ENCODE measurements around the gene NFU1.

The NFU1 gene

DNA sequence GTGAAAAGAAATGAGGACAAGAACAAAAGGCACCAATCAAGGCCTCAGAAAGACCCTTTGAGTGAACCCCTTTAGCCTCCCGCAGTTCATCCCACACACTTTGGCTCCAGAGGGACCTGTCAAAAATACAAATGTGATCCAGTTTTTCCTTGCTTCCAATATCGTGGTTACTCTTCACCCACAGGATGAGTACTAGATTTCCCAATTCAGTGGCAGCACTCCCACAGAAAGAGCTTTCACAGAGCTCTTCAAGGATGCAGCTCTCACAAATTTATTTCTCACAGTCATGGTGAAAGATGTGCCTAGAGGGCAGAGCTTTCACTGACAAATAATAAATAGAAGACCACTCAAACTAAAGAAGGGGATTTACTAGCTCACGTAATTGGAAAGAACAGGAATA is 47.2 kb downstream of the NFU1 start:
- TF ChIP-seq TAF1 (IDR thresholded peaks at IDR 0.05; ENCODE audit: borderline replicate concordance, insufficient read depth, low read length) (no peak), SIN3A (IDR thresholded peaks at IDR 0.05; ENCODE audit: borderline replicate concordance, insufficient read depth, low read length) (no peak), POLR2AphosphoS5 (IDR thresholded peaks at IDR 0.05; ENCODE audit: low read depth, low read length) (no peak), REST (IDR thresholded peaks at IDR 0.05; ENCODE audit: insufficient read depth in 1 of 2, low read depth in 2 of 2, low read length in 2 of 2) (no peak), FOXP2 (optimal IDR thresholded peaks at IDR 0.05; ENCODE audit: borderline replicate concordance, extremely low read depth, extremely low read length, insufficient read depth) (no peak)

- TF ChIP-seq FOXP2 (optimal IDR thresholded peaks at IDR 0.05; ENCODE audit: borderline replicate concordance, extremely low read depth, extremely low read length, insufficient read depth) (no peak), SIN3A (IDR thresholded peaks at IDR 0.05; ENCODE audit: borderline replicate concordance, insufficient read depth, low read length) (no peak), TAF1 (IDR thresholded peaks at IDR 0.05; ENCODE audit: borderline replicate concordance, insufficient read depth, low read length) (no peak), POLR2AphosphoS5 (IDR thresholded peaks at IDR 0.05; ENCODE audit: low read depth, low read length) (no peak), REST (IDR thresholded peaks at IDR 0.05; ENCODE audit: insufficient read depth in 1 of 2, low read depth in 2 of 2, low read length in 2 of 2) (no peak)
Observed at GRCh38 chr2:69389271-69389670, 48.0 kb downstream of the NFU1 start.

- no peak for TF ChIP-seq SIN3A (IDR thresholded peaks at IDR 0.05; ENCODE audit: borderline replicate concordance, insufficient read depth, low read length)
- TF ChIP-seq TAF1 (IDR thresholded peaks at IDR 0.05; ENCODE audit: borderline replicate concordance, insufficient read depth, low read length): no peak
- no peak for TF ChIP-seq POLR2AphosphoS5 (IDR thresholded peaks at IDR 0.05; ENCODE audit: low read depth, low read length)
- no peak for TF ChIP-seq REST (IDR thresholded peaks at IDR 0.05; ENCODE audit: insufficient read depth in 1 of 2, low read depth in 2 of 2, low read length in 2 of 2)
- TF ChIP-seq FOXP2 (optimal IDR thresholded peaks at IDR 0.05; ENCODE audit: borderline replicate concordance, extremely low read depth, extremely low read length, insufficient read depth): no peak
Observed at GRCh38 chr2:69387770-69388481, 49.3 kb downstream of the NFU1 start.

DNA sequence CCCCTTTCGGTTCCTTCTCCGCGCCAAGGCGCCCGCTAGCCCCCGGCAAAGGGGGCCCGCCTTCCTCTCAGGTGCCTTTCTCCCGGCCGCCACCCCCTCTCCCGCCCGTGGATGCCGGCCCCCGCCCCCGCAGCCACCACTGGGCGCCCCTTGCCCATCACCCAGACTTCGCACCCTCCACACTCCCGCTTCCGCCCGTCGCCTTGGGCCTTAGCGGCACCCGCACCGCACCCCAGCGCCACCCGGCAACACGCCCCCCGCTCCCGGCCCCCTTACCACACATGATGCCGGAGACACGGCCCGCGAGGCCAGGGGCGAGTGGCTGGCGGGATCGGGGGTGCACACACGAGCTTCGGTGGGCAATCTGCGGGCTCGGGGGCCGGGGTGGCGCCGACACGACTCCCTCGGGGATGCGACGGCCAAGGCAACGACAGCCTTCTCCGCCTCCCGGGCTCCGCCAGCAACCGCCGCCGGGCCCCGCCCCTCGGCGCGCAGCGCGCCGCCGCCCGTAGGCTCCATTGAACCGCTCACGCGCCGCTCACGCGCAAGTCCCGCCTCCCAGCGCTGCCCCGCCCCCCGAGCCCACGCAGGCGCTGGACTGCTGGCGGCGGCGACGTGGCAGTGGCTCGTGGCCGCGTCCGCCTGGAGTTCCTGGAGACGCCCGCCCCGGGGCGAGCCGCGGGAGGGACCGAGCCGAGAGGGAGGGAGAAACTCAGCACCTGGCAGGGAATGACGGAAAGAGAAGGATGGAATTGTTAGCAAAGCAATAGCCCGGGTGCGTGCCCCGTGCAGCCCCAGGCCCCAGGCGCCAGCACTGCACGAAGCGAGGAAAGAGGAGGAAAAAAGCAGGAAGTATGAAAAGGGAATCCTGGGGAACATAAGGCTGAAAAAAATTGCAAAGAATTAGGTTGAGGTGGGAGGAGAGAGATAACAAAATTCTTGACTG is 50.2 kb downstream of the NFU1 start, which contains the start of gene GFPT1:
GFPT1 (minus strand) TSS at position 439 of the 946 bp plus-strand sequence; CDS start at position 283, 156 bp downstream.
- TF ChIP-seq POLR2AphosphoS5 (IDR thresholded peaks at IDR 0.05; ENCODE audit: low read depth, low read length) (peak; percentile 85), SIN3A (IDR thresholded peaks at IDR 0.05; ENCODE audit: borderline replicate concordance, insufficient read depth, low read length) (0 out of 2 replicates have a peak, but pooled peaks have one; percentile 15), REST (IDR thresholded peaks at IDR 0.05; ENCODE audit: insufficient read depth in 1 of 2, low read depth in 2 of 2, low read length in 2 of 2) (no peak), FOXP2 (optimal IDR thresholded peaks at IDR 0.05; ENCODE audit: borderline replicate concordance, extremely low read depth, extremely low read length, insufficient read depth) (peak; percentile 92)

All from PFSK-1 (cell line).